C1 segment of cervical spinal cord (tissue), 14 donors: ENCODE measurements around the gene SLC6A18.
"Not testable (repeated sequence)": the region's sequence is repeated elsewhere in the genome, so short reads cannot be mapped to it uniquely, and the experiment has no call there.

Experiments
- DNase-seq, 14 donors: peaks; one replicate each; lab custom pipeline; 2025; lab: John Stamatoyannopoulos, UW

SLC6A18 gene

GRCh38 chr5:1275397-1276391, 50.5 kb downstream of the SLC6A18 start:
- not testable (repeated sequence) for DNase-seq

GRCh38 chr5:1276930-1277329, 51.7 kb downstream of the SLC6A18 start:
- DNase-seq, result no peak

GRCh38 chr5:1277331-1277730, 52.1 kb downstream of the SLC6A18 start:
- DNase-seq, result no peak

- no peak for DNase-seq
Measured at GRCh38 chr5:1277781-1278180, 52.6 kb downstream of the SLC6A18 start.

- DNase-seq, result no peak
Measured at GRCh38 chr5:1278216-1278615, 53.0 kb downstream of the SLC6A18 start.

GRCh38 chr5:1278656-1279442, 53.7 kb downstream of the SLC6A18 start:
- DNase-seq, result no peak

- DNase-seq, result no peak
Measured at GRCh38 chr5:1279443-1280151, 54.4 kb downstream of the SLC6A18 start.

GRCh38 chr5:1280177-1281037, 55.2 kb downstream of the SLC6A18 start:
- DNase-seq, result no peak

- DNase-seq, result no peak
Measured at GRCh38 chr5:1281038-1281882, 56.1 kb downstream of the SLC6A18 start.

- peak in 1 of 14 donors; percentile 21 for DNase-seq
Measured at GRCh38 chr5:1282131-1282992, 57.2 kb downstream of the SLC6A18 start.

- DNase-seq, result not testable (repeated sequence)
Measured at GRCh38 chr5:1282993-1283728, 58.0 kb downstream of the SLC6A18 start.

- not testable (repeated sequence) for DNase-seq
Measured at GRCh38 chr5:1283729-1284041, 58.5 kb downstream of the SLC6A18 start.

- DNase-seq, result not testable (repeated sequence)
Measured at GRCh38 chr5:1284336-1284970, 59.3 kb downstream of the SLC6A18 start.

- DNase-seq, result no peak
Measured at GRCh38 chr5:1285141-1285540, 60.0 kb downstream of the SLC6A18 start.

GRCh38 chr5:1285883-1286291, 60.7 kb downstream of the SLC6A18 start:
- DNase-seq, result no peak

GRCh38 chr5:1288439-1289335, 63.5 kb downstream of the SLC6A18 start:
- no peak for DNase-seq

- DNase-seq, result not testable (repeated sequence)
Measured at GRCh38 chr5:1289559-1289958, 64.4 kb downstream of the SLC6A18 start.
